ENCODE data around the gene CFAP92.

CFAP92 gene

DNA sequence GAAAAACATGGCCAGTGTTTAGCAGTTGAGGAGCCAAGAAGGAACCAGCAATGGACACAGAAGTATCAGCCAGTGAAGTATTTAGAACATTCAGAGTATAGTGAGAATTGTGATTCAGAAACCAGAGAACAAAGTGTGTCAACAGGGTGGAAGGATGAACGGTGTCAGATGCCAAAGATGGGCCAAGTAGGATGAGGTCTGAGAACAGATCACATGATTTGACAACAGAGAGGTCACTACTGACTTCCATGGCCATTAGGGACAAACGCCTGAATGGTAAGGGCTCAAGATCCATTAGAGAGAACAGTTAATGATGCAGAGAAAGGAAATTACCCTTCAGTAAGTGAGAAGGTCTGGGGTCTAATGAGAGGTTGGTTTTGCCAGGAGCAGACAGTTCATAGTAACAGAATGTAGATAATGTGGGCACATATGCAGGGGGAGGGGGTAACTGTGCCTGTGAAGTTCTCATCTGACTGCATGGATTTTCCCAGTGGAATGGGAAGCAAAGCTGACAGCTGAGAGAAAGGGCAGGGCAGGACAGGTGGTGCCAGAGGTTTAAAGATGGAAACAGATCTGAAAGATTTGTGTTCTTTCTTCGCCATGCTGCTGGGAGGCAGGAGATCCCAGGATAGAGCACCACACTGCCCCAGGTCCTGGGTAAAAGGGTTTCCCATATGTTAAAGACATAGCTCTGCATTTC, 119.2 kb downstream of the CFAP92 start:
- POLR2A ChIA-PET = no interaction called here
- TF ChIP-seq, protein P1, sequence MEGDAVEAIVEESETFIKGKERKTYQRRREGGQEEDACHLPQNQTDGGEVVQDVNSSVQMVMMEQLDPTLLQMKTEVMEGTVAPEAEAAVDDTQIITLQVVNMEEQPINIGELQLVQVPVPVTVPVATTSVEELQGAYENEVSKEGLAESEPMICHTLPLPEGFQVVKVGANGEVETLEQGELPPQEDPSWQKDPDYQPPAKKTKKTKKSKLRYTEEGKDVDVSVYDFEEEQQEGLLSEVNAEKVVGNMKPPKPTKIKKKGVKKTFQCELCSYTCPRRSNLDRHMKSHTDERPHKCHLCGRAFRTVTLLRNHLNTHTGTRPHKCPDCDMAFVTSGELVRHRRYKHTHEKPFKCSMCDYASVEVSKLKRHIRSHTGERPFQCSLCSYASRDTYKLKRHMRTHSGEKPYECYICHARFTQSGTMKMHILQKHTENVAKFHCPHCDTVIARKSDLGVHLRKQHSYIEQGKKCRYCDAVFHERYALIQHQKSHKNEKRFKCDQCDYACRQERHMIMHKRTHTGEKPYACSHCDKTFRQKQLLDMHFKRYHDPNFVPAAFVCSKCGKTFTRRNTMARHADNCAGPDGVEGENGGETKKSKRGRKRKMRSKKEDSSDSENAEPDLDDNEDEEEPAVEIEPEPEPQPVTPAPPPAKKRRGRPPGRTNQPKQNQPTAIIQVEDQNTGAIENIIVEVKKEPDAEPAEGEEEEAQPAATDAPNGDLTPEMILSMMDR (IDR thresholded peaks at IDR 0.05; ENCODE audit: control extremely low read depth, extremely low read depth, low read depth, missing control alignments) = no peak
- CTCF ChIA-PET = interaction anchor here (1.0 to 2.5 kb wide), 5 partner anchors 18 to 194 kb away, joined by 3 to 19 read pairs (median 4); no protein-coding TSS in a partner anchor
- no peak for DNase-seq (ENCODE audit: extremely low spot score)

GRCh38 chr3:128873244-128874022, 120.4 kb downstream of the CFAP92 start:
- TF ChIP-seq, protein P1 (IDR thresholded peaks at IDR 0.05; ENCODE audit: control extremely low read depth, extremely low read depth, low read depth, missing control alignments) = no peak
- no peak for DNase-seq (ENCODE audit: extremely low spot score)
- CTCF ChIA-PET = interaction anchor here (1.0 to 1.4 kb wide), 2 partner anchors 61 to 192 kb away, joined by 3 to 4 read pairs; no protein-coding TSS in a partner anchor
- POLR2A ChIA-PET = no interaction called here

GRCh38 chr3:128872744-128873143, 121.1 kb downstream of the CFAP92 start:
- CTCF ChIA-PET = interaction anchor here (1.0 to 1.4 kb wide), 3 partner anchors 25 to 192 kb away, joined by 3 to 4 read pairs (median 3); no protein-coding TSS in a partner anchor
- TF ChIP-seq, protein P1 (IDR thresholded peaks at IDR 0.05; ENCODE audit: control extremely low read depth, extremely low read depth, low read depth, missing control alignments) = no peak
- no peak for DNase-seq (ENCODE audit: extremely low spot score)

GRCh38 chr3:128872282-128872681, 121.6 kb downstream of the CFAP92 start:
- POLR2A ChIA-PET = no interaction called here
- TF ChIP-seq, protein P1 (IDR thresholded peaks at IDR 0.05; ENCODE audit: control extremely low read depth, extremely low read depth, low read depth, missing control alignments) = no peak
- DNase-seq (ENCODE audit: extremely low spot score) = no peak
- CTCF ChIA-PET = interaction anchor here (0.7 to 1.4 kb wide), 4 partner anchors 25 to 191 kb away, joined by 3 to 4 read pairs (median 3); no protein-coding TSS in a partner anchor

More at GRCh38 chr3:128872744-128873143, 121.1 kb downstream of the CFAP92 start:
- POLR2A ChIA-PET = no interaction called here

DNA sequence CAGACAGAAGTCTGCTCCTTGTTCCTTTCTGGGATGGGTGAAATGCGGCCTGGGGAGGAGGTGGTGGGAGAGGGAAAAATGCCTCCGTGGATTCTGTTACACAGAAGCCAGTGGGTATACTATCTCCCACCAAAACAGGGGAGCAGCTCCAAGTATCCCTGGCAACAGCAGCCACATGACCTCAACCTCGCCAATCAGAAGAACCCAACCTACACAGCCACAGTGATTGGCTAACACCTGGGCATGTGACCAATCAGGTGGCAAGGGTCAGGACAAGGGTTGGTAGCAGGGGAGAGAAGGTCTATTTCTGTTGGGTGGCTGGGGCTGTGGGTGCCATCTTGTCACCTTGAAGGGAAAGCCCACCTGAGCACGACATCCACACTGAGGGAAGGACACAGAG, 123.5 kb downstream of the CFAP92 start:
- CTCF ChIA-PET = interaction anchor here (1.3 kb wide), 1 partner anchor 190 kb away, joined by 3 read pairs; no protein-coding TSS in a partner anchor
- DNase-seq (ENCODE audit: extremely low spot score) = no peak
- POLR2A ChIA-PET = no interaction called here
- TF ChIP-seq, protein P1 (IDR thresholded peaks at IDR 0.05; ENCODE audit: control extremely low read depth, extremely low read depth, low read depth, missing control alignments) = no peak

Measured in GM10248 (cell line).